AG09309 (cell line): Measurements from ENCODE around the gene PPP1R2B.

Source experiments
- DNase-seq: peaks from one replicate; pipeline ENCODE4 v3.0.0-alpha.2; 2010; ENCODE audit warnings: low read depth
- H3K4me3 ChIP-seq: 2 replicates; pipeline ENCODE4 v1.5.1; 2011; ENCODE audit warnings: mild to moderate bottlenecking, low read depth, low read length, moderate library complexity; ENCODE audit not compliant: control insufficient read depth
- TF ChIP-seq, protein P1 (sequence below): IDR thresholded peaks from 2 replicates; pipeline ENCODE4 v1.5.1; 2011; ENCODE audit warnings: mild to moderate bottlenecking, low read depth, low read length, inconsistent platforms; ENCODE audit not compliant: insufficient read depth, control insufficient read depth; ENCODE audit errors: missing control alignments

The PPP1R2B gene

DNA sequence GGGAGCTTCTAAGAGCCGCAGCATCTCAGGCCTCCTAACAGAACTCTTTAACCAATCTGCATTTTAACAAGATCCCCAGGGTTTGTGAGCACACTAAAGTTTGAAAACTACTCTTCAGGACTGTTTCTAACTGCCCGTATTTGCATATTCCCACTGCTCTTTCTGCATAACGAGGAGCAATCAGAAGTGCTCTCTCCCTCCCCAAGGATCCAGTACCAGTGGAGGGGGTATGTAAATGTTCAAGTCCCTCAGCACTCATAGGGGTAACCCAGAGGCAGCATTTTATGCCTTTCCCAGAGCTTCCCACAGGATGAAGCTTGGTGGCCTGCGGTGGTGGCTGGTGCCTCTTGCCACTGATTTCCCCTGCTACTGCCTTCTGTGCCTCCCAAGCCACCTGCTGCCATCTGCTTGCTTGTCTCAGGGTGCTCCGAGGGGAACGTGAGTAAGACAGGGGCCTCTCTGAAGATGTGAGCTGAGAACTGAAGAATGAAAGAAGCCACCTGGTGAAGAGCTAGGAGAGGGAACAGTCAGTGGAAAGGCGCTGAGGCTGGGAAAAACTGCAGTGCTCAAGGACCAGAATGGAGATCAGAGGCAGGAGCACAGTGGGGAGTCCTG is 30.0 kb upstream of the PPP1R2B start:
- TF ChIP-seq, protein P1, sequence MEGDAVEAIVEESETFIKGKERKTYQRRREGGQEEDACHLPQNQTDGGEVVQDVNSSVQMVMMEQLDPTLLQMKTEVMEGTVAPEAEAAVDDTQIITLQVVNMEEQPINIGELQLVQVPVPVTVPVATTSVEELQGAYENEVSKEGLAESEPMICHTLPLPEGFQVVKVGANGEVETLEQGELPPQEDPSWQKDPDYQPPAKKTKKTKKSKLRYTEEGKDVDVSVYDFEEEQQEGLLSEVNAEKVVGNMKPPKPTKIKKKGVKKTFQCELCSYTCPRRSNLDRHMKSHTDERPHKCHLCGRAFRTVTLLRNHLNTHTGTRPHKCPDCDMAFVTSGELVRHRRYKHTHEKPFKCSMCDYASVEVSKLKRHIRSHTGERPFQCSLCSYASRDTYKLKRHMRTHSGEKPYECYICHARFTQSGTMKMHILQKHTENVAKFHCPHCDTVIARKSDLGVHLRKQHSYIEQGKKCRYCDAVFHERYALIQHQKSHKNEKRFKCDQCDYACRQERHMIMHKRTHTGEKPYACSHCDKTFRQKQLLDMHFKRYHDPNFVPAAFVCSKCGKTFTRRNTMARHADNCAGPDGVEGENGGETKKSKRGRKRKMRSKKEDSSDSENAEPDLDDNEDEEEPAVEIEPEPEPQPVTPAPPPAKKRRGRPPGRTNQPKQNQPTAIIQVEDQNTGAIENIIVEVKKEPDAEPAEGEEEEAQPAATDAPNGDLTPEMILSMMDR, result no peak
- H3K4me3 ChIP-seq, result no peak overlapping the region
- no peak for DNase-seq

DNA sequence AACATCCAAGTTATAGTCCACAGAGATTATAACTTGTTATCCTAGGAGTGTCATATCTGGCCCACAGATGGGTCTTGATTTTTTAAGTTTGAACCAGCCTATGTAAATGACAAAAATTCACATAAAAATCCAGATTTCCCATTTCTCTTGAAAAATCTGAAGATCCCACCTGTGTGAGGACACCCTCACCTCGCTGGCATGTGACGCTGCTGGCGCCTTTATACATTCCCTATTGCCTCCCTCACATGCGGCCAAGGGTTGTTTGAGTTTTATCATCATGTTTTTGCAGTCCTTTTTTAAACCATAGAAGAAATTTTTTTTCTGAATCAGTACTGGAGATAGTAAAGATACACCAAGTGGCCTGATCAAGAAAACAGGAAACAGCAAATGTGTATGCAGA is 25.9 kb upstream of the PPP1R2B start:
- no peak overlapping the region for H3K4me3 ChIP-seq
- DNase-seq, result no peak
- TF ChIP-seq, protein P1, result no peak

DNA sequence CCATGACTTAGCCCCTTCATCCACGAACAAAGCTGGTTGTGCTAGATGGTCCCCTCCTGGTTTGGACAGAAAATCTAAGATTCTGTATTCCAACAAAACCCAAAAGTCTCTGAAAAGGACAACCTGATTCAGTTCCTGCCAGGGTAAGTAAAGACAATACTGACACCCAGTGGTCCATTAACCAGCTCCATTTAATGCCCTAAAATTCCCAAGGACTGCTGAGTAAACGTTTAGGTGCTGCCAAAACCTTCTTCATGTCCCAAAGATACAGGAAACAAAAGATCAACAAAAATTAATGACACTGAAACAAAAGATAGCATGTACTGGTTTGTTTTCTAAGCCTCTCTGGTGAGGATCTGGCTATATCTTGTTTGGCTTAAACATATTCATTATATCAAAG is 25.3 kb upstream of the PPP1R2B start:
- H3K4me3 ChIP-seq, result no peak overlapping the region
- peak; percentile 35 for DNase-seq
- TF ChIP-seq, protein P1, result peak; percentile 62

DNA sequence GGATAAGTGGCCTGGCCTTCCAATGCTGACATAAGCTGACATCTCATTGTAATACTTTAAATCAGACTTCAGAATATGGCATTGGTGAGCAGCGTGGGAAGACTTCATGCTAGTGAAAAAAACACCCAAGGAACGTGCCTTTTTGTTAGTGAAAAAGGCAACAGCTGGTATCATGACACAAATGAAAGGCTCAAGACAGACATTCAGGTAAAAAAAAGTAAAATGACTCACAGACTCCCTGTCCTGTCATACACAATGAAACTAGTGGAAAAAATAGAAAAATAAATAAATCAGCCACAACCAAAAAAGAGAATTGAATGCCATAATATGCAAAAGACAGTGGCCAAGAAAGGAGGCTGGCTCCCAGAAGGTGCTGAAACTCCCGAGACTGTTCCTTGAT is 24.4 kb upstream of the PPP1R2B start:
- no peak overlapping the region for H3K4me3 ChIP-seq
- TF ChIP-seq, protein P1, result no peak

DNA sequence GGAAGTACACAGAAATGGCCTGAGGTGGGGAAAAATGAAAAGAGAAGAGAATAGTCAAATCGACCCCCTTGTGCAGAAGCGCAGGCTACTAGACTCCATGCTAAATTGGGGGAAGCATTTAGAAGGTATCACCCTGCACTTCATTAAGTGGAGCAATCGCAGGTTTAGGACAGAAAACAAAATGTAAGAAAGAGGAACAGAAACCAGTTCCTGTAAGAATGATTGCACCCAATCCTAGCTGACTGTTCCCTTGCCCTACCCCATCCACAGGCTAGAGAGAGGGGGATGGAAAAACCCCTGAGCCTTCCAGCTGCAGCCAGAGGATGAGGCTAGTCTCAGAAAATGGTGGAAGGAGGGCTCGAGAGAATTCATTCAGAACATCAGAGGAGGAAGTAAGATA is 23.9 kb upstream of the PPP1R2B start:
- TF ChIP-seq, protein P1, result no peak
- DNase-seq, result no peak
- H3K4me3 ChIP-seq, result no peak overlapping the region

More for the DNA sequence above, 24.4 kb upstream of the PPP1R2B start:
- DNase-seq, result no peak

DNA sequence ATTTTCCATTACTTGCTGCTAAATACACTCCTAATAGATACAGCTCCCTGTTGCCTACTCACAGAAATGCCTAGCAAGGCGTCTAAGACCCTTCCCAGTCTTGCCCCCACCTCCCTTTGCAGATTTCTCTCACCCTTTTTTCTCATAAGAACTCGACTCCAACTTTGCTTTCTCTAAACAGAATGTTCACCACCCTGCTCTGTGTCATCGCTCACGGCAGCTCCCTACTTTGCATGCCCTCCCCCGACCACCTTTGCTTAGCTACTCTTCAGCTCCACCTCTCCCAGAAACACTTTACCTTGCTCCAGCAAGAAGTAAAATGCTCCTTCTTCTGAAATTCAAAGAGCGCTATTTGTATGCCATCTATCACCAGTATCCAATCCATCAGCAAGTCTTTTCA is 15.2 kb upstream of the PPP1R2B start:
- H3K4me3 ChIP-seq, result no peak overlapping the region
- TF ChIP-seq, protein P1, result no peak
- DNase-seq, result no peak
